GM13977 (cell line): ENCODE measurements around the gene C9orf50.

Experiments used
- DNase-seq: peaks from one replicate; pipeline ENCODE4 v3.0.0; 2012; ENCODE audit warnings: low spot score
- CTCF ChIP-seq: IDR thresholded peaks from 2 replicates; pipeline ENCODE4 v1.5.1; 2012; ENCODE audit warnings: mild to moderate bottlenecking, control low read depth; ENCODE audit not compliant: insufficient read depth; ENCODE audit errors: extremely low read depth, missing control alignments
- in situ Hi-C: fragments of 300-500 bp; cut with MboI; formaldehyde crosslinking; loops from one replicate; pipeline ENCODE4 v1.12.0; 2022; ENCODE audit warnings: low sequenced_read_pairs, low pct_unique_long_range_greater_than_20kb, mixed read lengths, inconsistent platforms; ENCODE audit not compliant: unreplicated experiment

Gene C9orf50

GRCh38 chr9:129655696-129656095 lies 34.8 kb upstream of the C9orf50 start:
- TF ChIP-seq CTCF: no peak
- in situ Hi-C loops: loop anchor here (25.0 kb wide), 1 partner anchor 132 kb away; no protein-coding TSS in a partner anchor
- no peak for DNase-seq

GRCh38 chr9:129655154-129655553 lies 34.3 kb upstream of the C9orf50 start:
- TF ChIP-seq CTCF: no peak
- no peak for DNase-seq
- in situ Hi-C loops: loop anchor here (25.0 kb wide), 1 partner anchor 132 kb away; no protein-coding TSS in a partner anchor

GRCh38 chr9:129654554-129655040 lies 33.7 kb upstream of the C9orf50 start:
- DNase-seq: no peak
- TF ChIP-seq CTCF: no peak
- in situ Hi-C loops: loop anchor here (25.0 kb wide), 1 partner anchor 133 kb away; no protein-coding TSS in a partner anchor

GRCh38 chr9:129653823-129654553 lies 33.1 kb upstream of the C9orf50 start:
- DNase-seq: no peak
- in situ Hi-C loops: loop anchor here (25.0 kb wide), 1 partner anchor 133 kb away; no protein-coding TSS in a partner anchor
- TF ChIP-seq CTCF: no peak

- in situ Hi-C loops: loop anchor here (25.0 kb wide), 1 partner anchor 137 kb away; no protein-coding TSS in a partner anchor
- no peak for TF ChIP-seq CTCF
- DNase-seq: no peak
Observed at GRCh38 chr9:129650680-129651235, 29.9 kb upstream of the C9orf50 start.

- DNase-seq: no peak
- in situ Hi-C loops: loop anchor here (25.0 kb wide), 1 partner anchor 137 kb away; no protein-coding TSS in a partner anchor
- TF ChIP-seq CTCF: no peak
Observed at GRCh38 chr9:129649726-129650679, 29.1 kb upstream of the C9orf50 start.
